ENCODE results near the gene KIF20A.
"Not testable (repeated sequence)": the region's sequence is repeated elsewhere in the genome, so short reads cannot be mapped to it uniquely, and the experiment has no call there.

KIF20A gene

DNA sequence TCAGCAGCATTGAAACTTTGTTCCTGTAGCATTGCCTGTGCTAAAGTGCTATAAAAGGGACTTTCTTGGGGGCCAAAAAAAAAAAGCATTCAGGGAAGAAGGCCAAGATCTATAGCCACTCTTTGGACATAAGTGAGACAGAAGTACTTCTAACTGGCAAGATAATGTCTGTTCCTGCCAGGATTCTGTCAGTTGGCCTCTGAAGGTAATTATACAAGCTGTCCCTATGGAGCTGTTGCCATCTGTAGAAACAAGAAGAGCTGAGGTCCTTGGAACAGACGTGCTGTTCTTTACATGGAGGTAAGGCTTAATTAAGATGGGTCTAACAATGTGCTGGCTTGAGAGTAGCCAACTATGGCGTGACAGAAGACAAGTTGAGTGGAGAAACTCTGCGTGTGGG is 9.7 kb downstream of the KIF20A start:
- DNase-seq: no peak

DNA sequence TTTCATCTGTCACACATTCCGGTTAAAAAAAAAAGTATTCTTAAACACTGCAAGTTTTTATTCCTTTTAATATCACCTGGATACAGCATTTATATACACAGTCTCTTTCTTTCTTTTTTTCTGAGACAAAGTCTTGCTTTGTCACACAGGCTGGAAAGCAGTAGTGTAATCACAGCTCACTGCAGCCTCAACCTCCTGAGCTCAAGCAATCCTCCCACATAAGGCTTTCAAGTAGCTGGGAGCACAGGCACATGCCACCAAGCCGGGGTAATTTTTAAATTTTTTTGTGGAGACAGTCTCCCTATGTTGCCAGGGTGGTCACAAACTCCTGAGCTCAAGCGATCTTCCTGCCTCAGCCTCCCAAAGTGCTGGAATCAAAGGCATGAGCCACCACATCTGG is 13.9 kb downstream of the KIF20A start:
- DNase-seq: no peak

DNA sequence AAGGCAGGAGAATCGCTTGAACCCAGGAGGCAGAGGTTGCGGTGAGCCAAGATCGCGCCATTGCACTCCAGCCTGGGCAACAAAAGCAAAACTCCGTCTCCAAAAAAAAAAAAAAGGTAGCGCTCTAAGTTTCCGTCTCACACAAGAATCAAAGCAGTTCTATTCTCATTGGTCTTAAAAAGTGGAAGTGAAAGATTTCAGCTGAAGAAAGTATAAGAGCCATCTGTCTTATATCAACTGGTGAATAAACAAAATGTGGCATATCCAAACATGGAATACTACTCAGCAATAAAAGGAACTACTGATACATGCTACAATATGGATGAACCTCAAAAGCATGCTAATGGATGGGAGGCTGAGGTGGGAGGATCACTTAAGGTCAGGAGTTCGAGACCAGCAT is 14.9 kb downstream of the KIF20A start:
- DNase-seq: not testable (repeated sequence)

DNA sequence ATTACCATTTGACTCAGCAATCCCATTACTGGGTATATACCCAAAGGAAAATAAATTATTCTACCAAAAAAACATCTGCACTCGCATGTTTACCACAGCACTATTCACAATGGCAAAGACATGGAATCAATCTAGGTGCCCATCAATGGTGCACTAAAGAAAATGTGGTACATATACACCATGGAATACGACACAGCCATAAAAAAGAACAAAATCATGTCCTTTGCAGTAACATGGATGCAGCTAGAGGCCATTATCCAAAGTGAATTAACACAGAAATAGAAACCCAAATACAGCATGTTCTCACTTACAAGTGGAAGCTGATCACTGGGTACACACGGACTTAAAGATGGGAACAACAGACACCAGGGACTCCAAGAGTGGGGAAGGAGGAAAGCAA is 32.1 kb downstream of the KIF20A start:
- DNase-seq: no peak

DNA sequence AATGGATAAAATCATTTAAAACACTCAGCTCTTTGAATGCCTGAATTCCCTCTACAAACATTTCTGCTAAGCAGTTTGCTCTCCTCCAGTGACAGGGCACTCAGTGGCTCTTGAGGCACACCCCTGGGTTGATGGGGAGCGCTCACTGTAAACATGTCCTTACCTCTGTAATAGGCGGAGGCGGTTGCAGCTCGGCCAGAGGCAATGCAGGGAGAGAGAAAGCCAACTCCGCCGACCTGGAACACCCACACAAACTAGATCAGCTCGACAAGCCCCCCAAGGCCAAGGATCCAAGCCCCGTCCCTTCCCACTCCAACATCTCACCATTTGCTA is 33.9 kb downstream of the KIF20A start:
- peak; percentile 21 for DNase-seq

DNA sequence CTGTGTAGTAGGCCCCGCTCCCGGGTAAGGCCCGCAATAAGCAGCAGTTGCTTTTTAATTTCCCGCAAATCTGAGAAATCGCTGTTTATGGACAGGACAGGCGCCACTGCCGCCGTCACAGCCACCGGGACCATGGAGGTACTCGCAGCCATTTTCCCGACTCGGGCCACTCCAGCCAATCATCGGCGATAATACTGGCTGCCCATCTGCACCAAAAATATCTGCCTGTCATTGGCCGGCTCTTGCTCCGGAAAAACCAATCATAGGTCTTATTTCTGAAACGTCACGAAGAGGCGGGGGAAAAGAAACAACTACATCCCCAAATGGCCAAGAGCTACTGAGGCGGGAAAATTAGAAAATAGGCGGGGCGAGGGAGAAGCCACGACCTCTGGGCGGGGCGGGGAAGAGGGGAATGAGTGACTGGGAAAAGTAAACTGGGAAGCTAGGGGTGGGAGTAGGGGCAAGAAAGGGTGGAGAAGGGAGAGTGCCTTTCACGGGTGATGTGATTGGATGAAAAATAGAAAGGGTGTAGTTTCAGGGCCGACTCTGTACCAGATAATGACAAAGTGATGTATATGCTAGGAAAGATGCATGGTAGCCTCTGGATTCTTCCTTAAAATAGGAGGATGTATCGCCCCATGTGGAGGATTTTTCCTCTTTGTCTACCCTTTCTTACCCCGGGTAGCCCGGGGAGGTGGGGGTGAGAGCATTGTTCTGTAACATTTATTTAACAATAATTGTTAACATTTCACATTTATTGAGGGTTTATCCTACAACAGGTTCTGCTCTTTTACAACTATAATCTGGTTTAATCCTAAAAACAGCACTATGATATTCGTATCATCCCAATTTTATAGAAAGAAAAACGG is 34.5 kb downstream of the KIF20A start, which contains the start of gene CDC23:
TSS of gene CDC23 (minus strand) at position 163 of the 869 bp plus-strand sequence. CDS start at position 152, 11 bp downstream.
- DNase-seq: peak; percentile 97

DNA sequence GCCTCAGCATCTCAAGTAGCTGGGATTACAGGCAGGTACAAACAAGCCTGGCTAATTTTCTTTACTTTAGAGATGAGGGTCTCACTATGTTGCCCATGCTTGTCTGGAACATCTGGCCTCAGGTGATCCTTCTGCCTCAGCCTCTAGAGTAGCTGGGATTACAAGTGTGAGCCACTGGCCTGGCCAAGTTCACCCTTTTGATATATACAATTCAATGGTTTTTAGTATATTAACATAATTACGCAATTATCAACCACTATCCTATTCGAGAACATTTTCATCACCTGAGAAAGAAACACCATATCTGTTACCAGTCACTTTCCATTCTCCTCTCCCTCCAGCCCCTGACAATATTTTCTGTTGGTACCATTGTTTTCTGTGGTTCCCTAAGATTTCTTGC is 37.9 kb downstream of the KIF20A start:
- no peak for DNase-seq

DNA sequence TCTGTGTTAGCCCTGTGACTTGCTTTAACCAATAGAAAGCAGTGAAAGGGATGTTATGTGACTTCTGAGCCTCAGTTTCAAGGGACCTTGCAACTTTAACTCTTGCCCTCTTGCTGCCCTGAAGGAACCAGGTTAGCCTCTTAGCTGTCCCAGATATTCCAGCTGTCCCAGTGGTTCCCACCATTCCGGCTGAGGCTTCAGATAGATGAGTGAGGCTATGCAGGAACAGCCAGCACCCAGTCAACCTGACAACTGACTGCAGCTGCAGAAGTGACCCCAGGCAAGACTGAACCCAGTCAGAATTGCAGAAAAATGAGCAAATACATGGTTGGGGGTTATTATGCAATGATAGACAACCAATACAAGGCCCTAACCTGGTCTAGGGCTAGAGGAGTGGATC is 44.6 kb downstream of the KIF20A start:
- no peak for DNase-seq

DNA sequence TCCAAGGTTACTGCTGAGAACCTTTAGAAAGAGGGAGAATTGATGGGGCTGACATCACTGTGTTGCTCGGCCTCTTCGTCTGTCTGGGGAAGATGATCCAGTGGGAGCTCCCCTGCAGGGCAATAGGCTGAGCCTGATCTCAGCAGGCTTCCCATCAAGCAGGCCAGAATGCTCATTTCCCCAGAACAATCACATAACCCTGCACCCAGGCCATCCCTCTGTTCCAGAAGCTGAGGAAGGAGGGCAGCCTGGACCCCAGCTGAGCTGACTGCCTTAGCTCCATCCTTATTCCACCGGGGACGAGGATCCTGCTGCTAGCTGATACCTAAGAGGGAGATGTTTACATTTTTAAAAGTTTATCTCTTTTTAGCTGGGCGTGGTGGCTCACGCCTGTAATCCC is 45.8 kb downstream of the KIF20A start:
- no peak for DNase-seq

DNA sequence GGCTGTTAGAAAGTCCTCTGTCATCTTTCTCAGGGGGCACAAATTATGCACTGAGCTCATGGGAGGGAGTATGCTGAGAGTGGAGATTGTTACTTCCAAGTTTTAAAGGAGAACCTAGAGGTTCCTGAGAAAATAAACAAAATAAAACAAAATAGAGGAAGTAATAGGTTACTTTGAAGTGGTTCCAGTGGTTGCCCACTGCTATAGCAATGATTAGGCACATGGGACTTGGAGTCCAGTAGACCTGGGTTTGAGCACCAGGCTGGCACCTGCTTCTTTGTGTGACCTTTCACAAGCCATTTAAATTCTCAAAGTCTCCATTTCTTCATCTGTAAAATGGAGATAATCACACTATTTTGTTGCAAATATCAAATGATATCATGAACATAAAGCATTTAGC is 48.0 kb downstream of the KIF20A start:
- DNase-seq: no peak

DNA sequence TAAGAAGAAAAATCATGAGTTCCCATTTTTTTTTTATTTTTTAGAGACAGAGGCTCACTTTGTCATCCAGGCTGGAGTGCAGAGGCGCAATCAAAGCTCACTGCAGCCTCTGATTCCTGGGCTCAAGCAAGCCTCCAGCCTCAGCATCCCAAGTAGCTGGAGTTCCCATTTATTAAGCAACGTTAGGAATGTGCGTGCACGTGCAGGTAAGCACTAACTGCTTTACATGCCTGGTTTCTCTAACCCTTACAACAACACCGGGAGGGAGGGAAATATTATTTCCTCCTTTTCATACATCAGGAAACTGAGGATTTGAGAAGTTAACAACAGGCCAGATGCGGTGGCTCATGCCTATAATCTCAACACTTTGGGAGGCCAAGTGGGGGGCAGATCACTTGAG is 50.5 kb downstream of the KIF20A start:
- no peak for DNase-seq

DNA sequence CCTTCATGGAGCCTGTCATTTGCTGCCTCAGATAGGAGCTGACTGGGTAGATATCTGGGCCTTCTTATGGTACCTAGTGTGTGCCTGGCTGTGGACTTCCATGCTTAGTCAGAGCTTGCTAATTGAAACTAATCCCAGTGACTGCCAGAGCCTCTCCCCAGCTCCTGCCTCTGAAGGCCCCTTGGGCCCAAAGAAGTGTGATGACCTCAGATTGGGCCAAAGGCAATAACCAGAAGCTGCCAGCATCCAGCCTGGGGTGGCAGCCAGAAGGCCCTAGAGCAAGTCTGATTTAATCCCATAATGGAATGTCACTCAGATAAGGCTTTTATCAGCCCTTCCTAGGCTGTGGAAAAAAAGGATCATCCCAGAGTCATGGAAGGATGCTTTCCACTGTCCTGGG is 51.3 kb downstream of the KIF20A start:
- no peak for DNase-seq

DNA sequence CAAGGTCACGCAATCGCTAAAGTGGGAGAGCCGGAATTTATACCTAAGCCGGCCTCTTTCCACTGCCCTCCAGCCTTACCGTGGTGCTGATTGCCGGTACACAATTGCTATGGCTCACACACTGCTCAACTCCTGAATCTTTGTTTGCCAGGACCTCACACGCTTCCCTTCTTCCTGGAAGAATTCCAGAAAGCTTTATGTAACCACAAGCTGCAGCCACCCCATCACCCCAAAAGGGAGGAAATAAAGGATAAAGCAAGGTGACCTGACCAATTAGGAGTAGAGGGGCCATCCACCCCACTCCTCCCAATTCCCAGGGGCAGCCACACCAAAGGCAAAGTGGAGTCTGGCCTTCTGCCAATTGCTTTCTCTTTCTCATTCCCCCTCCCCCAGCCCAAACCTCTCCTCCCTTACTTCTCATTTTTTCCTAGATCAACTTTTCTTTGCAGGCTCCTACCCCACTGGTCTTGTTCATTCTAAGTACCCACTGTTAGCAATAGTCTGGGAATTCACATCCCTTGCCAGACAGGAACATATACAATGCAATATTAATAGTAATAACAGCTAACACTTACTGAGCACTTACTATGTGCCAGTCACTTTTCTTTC is 52.2 kb downstream of the KIF20A start:
- no peak for DNase-seq

DNA sequence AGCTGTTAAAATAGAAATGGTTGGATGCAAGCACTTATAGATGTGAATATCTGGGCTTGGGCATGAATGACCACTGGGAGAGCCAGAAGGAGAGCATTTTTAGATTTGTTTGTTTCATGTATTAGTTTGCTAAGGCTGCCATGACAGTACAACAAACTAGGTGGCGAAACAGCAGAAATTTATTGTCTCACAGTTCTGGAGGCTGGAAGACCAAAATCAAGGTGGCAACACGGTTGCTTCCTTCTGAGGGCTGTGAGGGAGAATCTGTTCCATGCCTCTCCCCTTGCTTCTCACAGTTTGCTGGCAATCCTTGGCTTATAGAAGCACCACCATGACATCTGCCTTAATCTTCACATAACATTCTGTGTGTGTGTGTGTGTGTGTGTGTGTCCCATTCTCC is 54.4 kb downstream of the KIF20A start:
- DNase-seq: no peak

DNA sequence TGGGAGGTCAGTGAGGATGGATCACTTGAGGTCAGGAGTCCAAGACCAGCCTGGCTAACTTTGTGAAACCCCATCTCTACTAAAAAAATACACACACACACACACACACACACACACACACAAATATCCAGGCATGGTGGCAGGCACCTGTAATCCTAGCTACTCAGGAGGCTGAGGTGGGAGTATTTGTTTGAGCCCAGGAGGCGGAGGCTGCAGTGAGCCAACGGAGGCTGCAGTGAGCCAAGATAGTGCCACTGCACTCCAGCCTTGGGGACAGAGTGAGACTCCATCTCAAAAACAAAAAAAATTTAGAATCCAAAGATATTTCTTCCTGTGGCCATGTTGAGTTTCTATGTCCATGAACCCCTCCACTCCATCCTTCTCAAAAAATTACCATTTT is 55.7 kb downstream of the KIF20A start:
- no peak for DNase-seq
